Skeletal muscle tissue (tissue), 4 donors: ENCODE results near the gene ELANE. TPM values are rescaled to one million over a fixed set of nuclear protein-coding genes. Genes with fewer than 3 reads are reported as not detected.

Experiments
- H3K27ac ChIP-seq: one replicate; pipeline ENCODE4 v1.7.0; 2013; ENCODE audit warnings: mild to moderate bottlenecking, low read depth, low read length, inconsistent platforms
- H3K27me3 ChIP-seq, 3 donors: one replicate each; pipeline ENCODE4 v1.7.0; 2013; ENCODE audit warnings: low read length in 3 of 3; ENCODE audit not compliant: control insufficient read depth in 3 of 3, insufficient read depth in 3 of 3
- H3K36me3 ChIP-seq, 3 donors: one replicate each; pipeline ENCODE4 v1.7.0; 2013; ENCODE audit warnings: low read length in 3 of 3; ENCODE audit not compliant: control insufficient read depth in 3 of 3, insufficient read depth in 3 of 3
- H3K4me1 ChIP-seq, 3 donors: one replicate each; pipeline ENCODE4 v1.7.0; 2013; ENCODE audit warnings: low read length in 3 of 3, mild to moderate bottlenecking in 3 of 3; ENCODE audit not compliant: control insufficient read depth in 3 of 3, insufficient read depth in 3 of 3
- H3K4me3 ChIP-seq, 3 donors: one replicate each; pipeline ENCODE4 v1.7.0; 2013; ENCODE audit warnings: low read length in 3 of 3
- H3K9ac ChIP-seq, 3 donors: one replicate each; pipeline ENCODE4 v1.7.0; 2013; ENCODE audit warnings: low read length in 3 of 3, mild to moderate bottlenecking in 3 of 3, moderate library complexity in 2 of 3, low read depth in 1 of 3
- H3K9me3 ChIP-seq, 3 donors: one replicate each; pipeline ENCODE4 v1.7.0; 2013; ENCODE audit warnings: low read length in 3 of 3; ENCODE audit not compliant: control insufficient read depth in 3 of 3
- total RNA-seq: library from RNA; depleted of rRNA; stranded (reverse); fragments of >200 nt; gene quantifications from one replicate; pipeline ENCODE4 v1.2.3, GENCODE V29; 2014
- donor health status: Osteomylitis.

Gene ELANE
- total RNA-seq, 1 donor from 2014 or later, result 0.52 TPM

DNA sequence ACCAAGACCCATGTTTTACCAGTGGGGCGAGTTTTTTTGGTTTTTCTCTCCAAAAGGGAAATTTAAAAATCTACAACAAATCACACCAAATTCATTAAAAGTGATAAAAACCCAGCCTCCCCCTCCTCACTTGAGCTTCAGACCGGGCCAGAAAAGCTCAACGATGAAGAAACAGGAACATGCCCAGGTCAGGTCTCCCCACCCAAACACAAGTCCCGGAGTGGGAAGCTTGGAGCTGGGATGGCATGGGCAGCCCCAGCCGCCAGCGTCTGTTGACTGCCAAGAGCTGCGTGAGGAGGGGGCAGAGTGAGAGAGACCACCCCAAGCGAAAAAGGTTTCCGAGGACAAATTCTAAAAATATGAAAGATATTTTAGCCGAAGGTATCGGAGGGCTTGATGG, 44.9 kb downstream of the ELANE start:
- Histone ChIP-seq H3K4me3 (no peak overlapping the region), H3K36me3 (peaks cover 0 to 9% (median 4%) of the 10 kb centered on the region in 3 donors), H3K27ac (no peak overlapping the region), H3K9ac (no peak overlapping the region), H3K9me3 (no peaks in the 10 kb centered on the region), H3K27me3 (no peaks in the 10 kb centered on the region), H3K4me1 (peaks cover 2 to 3% (median 2%) of the 10 kb centered on the region in 3 donors)

GRCh38 chr19:897442-898039, 45.4 kb downstream of the ELANE start:
- Histone ChIP-seq H3K4me1 (no peaks in the 10 kb centered on the region), H3K4me3 (no peak overlapping the region), H3K9ac (no peak overlapping the region), H3K36me3 (peaks cover 0 to 9% (median 4%) of the 10 kb centered on the region in 3 donors), H3K27me3 (no peaks in the 10 kb centered on the region), H3K9me3 (no peaks in the 10 kb centered on the region), H3K27ac (no peak overlapping the region)

DNA sequence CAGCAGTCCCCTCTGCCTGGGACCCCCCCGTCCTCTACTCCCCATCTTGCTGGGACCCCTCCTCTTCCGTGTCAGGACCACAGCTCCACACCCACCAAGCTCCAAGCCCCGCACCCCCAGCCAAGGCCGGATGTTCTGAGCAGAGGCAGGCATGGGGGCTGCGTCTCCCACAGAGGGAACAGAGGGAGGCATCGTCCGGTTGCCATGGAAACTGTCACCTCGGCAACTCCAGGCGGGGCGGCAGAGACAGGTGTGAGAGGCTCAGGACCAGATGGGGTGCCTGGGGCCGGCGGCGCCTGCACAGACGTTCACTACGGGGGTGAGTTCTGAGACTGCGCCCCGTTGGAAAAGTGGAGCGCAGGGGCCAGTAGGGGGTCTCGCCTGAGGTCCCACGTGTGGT, 46.6 kb downstream of the ELANE start:
- H3K4me1 ChIP-seq, result no peaks in the 10 kb centered on the region
- no peaks in the 10 kb centered on the region for H3K9me3 ChIP-seq
- H3K36me3 ChIP-seq, result peaks cover 0 to 9% (median 4%) of the 10 kb centered on the region in 3 donors
- no peak overlapping the region for H3K9ac ChIP-seq
- no peaks in the 10 kb centered on the region for H3K27me3 ChIP-seq
- H3K4me3 ChIP-seq, result no peak overlapping the region
- no peak overlapping the region for H3K27ac ChIP-seq

DNA sequence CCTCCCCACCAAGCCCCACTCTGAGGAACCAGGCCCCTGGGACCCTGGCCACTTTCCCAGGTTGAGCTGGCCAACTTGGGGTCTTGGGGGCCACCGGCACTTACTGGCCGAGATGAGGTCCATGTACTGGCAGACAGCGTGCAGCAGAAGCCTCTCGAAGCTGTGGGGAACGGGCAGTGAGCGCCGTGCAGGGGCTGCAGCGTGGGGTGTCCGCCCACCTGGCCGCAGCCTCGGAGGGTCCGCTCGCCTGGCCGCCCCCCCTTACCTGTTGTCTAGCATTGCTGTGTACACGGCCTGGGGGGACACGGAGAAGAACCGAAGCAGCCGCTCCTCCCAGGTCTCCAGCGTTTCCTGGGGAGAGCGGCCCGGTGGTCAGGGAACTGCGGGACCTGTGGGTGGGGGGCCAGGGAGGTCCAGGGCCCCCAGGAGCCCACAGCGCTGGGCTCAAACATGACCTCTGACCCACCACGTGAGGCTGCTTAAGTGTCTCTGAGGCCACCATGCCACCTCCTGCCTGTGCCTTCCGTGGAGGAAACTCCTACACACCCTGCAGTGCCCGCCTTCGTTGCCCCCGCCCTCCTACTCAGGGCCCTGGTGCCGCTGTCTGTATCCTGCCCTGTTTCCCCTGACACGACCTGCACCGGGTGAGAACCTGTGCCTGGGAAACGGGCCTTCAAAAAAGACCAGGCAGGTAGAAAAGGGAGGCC, 47.4 kb downstream of the ELANE start:
- Histone ChIP-seq H3K27ac (no peak overlapping the region), H3K27me3 (no peaks in the 10 kb centered on the region), H3K4me1 (no peaks in the 10 kb centered on the region), H3K9me3 (no peaks in the 10 kb centered on the region), H3K9ac (no peak overlapping the region), H3K4me3 (no peak overlapping the region), H3K36me3 (peaks cover 0 to 9% (median 4%) of the 10 kb centered on the region in 3 donors)

DNA sequence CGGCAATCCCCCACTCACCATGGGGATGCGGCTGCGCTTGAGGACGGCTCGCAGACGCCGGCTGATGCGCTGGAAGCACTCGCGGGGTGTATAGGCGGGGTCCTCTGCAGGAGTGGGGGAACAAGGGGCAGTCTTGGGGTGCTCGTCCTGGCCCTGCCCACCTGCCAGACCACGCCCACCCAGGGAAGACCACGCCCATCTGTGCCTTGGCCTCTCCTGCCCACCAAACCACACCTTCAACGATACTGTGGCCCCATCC, 47.9 kb downstream of the ELANE start:
- Histone ChIP-seq H3K27ac (no peak overlapping the region), H3K4me3 (no peak overlapping the region), H3K36me3 (peaks cover 0 to 9% (median 4%) of the 10 kb centered on the region in 3 donors)

GRCh38 chr19:900302-901111, 48.4 kb downstream of the ELANE start:
- H3K9ac ChIP-seq, result no peak overlapping the region
- H3K4me3 ChIP-seq, result no peak overlapping the region
- H3K36me3 ChIP-seq, result peaks cover 0 to 9% (median 4%) of the 10 kb centered on the region in 3 donors
- H3K9me3 ChIP-seq, result no peaks in the 10 kb centered on the region
- H3K27ac ChIP-seq, result no peak overlapping the region
- no peaks in the 10 kb centered on the region for H3K27me3 ChIP-seq
- no peaks in the 10 kb centered on the region for H3K4me1 ChIP-seq

More for the DNA sequence above, 47.9 kb downstream of the ELANE start:
- Histone ChIP-seq H3K4me1 (no peaks in the 10 kb centered on the region), H3K9me3 (no peaks in the 10 kb centered on the region), H3K27me3 (no peaks in the 10 kb centered on the region), H3K9ac (no peak overlapping the region)

DNA sequence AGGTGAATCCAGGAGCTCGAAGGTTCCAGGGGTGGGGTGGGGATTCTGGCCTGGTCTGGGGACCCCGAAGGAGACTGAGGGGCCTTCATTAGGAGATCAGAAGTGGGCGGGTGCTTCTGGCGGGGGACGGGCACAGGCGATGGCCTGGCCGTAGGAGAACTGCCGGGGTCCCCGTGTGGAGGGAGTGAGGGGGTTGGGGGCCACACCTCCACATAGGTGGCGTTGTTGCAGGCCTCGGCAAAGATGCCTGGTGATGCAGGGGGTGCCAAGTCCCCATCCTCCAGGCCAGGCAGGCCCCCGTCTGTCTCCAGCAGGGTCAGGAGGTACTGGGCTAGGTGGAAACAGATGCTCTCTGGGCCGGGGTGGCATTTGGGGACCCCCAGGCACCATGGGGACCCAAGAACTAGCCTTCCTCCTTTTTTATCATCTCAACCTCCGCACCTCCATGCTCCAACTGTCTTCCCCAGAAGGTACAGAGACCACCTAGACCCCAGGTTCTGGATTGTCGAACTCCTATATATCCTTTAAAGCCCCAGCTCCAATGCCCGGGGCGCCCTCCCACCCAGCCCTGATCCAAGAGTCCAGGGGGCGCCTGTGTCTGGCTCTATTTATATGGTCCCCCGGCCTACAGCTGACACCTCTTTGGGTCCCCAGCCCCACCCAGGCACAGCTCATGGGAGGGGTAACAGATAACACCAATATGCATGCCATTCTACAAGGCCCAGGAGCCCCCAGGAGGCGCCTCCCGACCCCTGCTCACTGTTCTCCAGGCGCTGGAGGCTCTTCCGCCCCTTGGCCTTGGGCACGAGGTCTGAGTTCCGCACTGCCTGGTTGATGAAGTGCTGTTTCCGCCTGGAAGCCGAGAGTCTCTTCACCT, 49.4 kb downstream of the ELANE start:
- H3K9me3 ChIP-seq, result no peaks in the 10 kb centered on the region
- peaks cover 0 to 9% (median 4%) of the 10 kb centered on the region in 3 donors for H3K36me3 ChIP-seq
- no peak overlapping the region for H3K27ac ChIP-seq
- H3K4me1 ChIP-seq, result no peaks in the 10 kb centered on the region
- no peaks in the 10 kb centered on the region for H3K27me3 ChIP-seq
- no peak overlapping the region for H3K9ac ChIP-seq
- no peak overlapping the region for H3K4me3 ChIP-seq

- H3K4me1 ChIP-seq, result no peaks in the 10 kb centered on the region
- H3K27me3 ChIP-seq, result no peaks in the 10 kb centered on the region
Measured at GRCh38 chr19:902093-902370, 49.9 kb downstream of the ELANE start.

GRCh38 chr19:902446-903226, 50.5 kb downstream of the ELANE start:
- no peaks in the 10 kb centered on the region for H3K27me3 ChIP-seq
- H3K36me3 ChIP-seq, result peaks cover 0 to 7% (median 4%) of the 10 kb centered on the region in 3 donors
- no peaks in the 10 kb centered on the region for H3K4me1 ChIP-seq
- no peaks in the 10 kb centered on the region for H3K9me3 ChIP-seq
- no peak overlapping the region for H3K4me3 ChIP-seq
- H3K27ac ChIP-seq, result no peak overlapping the region
- H3K9ac ChIP-seq, result no peak overlapping the region

More at GRCh38 chr19:902093-902370, 49.9 kb downstream of the ELANE start:
- Histone ChIP-seq H3K36me3 (peaks cover 0 to 9% (median 4%) of the 10 kb centered on the region in 3 donors), H3K4me3 (no peak overlapping the region), H3K27ac (no peak overlapping the region), H3K9ac (no peak overlapping the region), H3K9me3 (no peaks in the 10 kb centered on the region)
